Cardiac muscle cell (in vitro differentiated cells and primary cell): ENCODE results near the gene C13orf46. TPM values are rescaled to one million over a fixed set of nuclear protein-coding genes. Genes with fewer than 3 reads are reported as not detected.

Experiments
- DNase-seq, 2 donors: peaks; one replicate each; pipeline versions ENCODE4 v3.0.0 to v3.0.0-alpha.2; 2010 to 2017; ENCODE audit warnings: low read depth in 1 of 2, low spot score in 1 of 2
- H3K27ac ChIP-seq: fragments of 200-600 bp; sonication (generic); 2 replicates; pipeline ENCODE4 v1.5.1; 2016
- H3K27me3 ChIP-seq: fragments of 200-600 bp; sonication (generic); 2 replicates; pipeline ENCODE4 v1.6.0; 2016; ENCODE audit warnings: control low read depth
- H3K36me3 ChIP-seq: fragments of 200-600 bp; sonication (generic); 2 replicates; pipeline ENCODE4 v1.5.1; 2016; ENCODE audit warnings: control low read depth
- H3K4me1 ChIP-seq: fragments of 200-600 bp; sonication (generic); 2 replicates; pipeline ENCODE4 v1.8.1; 2017; ENCODE audit warnings: low read depth, mild to moderate bottlenecking, mixed run types
- H3K4me3 ChIP-seq: fragments of 200-600 bp; sonication (generic); 2 replicates; pipeline ENCODE4 v1.5.1; 2016; ENCODE audit warnings: mild to moderate bottlenecking
- H3K9me3 ChIP-seq: fragments of 200-600 bp; sonication (generic); 2 replicates; pipeline ENCODE4 v1.5.1; 2017; ENCODE audit warnings: low read depth, mild to moderate bottlenecking, control low read depth
- CTCF ChIP-seq: IDR thresholded peaks from 2 replicates; pipeline ENCODE4 v1.5.1; 2012; ENCODE audit warnings: low read depth, mild to moderate bottlenecking, low read length
- polyA plus RNA-seq: library from polyadenylated mRNA; unstranded; fragments of >200 nt; fragmentation: Nextera tagmentation; extraction: Ambion mirVana; gene quantifications from 2 replicates; pipeline ENCODE4 v1.2.1, GENCODE V29; 2016
- total RNA-seq: library from RNA; depleted of rRNA; stranded (reverse); fragments of >200 nt; gene quantifications from 2 replicates; pipeline ENCODE4 v1.2.3, GENCODE V29; 2016

The C13orf46 gene
- total and polyA plus RNA-seq, 2 experiments from 2014 or later, result 0.35 TPM; not detected in 1

- H3K27ac ChIP-seq, result no peak overlapping the region
- TF ChIP-seq CTCF, result no peak
- H3K4me1 ChIP-seq, result no peaks in the 10 kb centered on the region
- H3K27me3 ChIP-seq, result no peaks in the 10 kb centered on the region
- no peak for DNase-seq
- H3K4me3 ChIP-seq, result no peak overlapping the region
- no peaks in the 10 kb centered on the region for H3K36me3 ChIP-seq
- H3K9me3 ChIP-seq, result no peaks in the 10 kb centered on the region
Observed at GRCh38 chr13:113950451-113951245, 23.2 kb downstream of the C13orf46 start.

DNA sequence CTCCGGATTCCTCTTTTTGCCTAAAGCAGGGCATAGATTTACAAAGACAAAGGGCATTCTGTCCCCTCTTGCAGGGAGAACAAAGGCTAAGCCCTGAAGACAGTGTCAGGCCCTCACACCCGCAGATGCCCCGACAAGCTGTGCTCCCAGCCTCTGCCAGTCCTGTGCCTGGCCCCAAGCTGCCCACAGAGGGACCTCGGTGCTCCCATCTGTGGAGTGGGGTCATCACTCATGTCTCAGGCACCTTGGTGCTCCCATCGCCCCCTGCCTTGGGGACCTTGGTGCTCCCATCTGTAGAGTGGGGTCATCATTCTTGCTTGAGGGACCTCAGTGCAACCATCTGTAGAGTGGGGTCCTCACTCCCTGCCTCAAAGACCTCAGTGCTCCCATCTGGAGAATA is 24.3 kb downstream of the C13orf46 start:
- no peak for DNase-seq
- H3K36me3 ChIP-seq, result no peaks in the 10 kb centered on the region
- TF ChIP-seq CTCF, result no peak
- H3K4me3 ChIP-seq, result no peak overlapping the region
- H3K4me1 ChIP-seq, result no peaks in the 10 kb centered on the region
- no peaks in the 10 kb centered on the region for H3K9me3 ChIP-seq
- H3K27ac ChIP-seq, result no peak overlapping the region
- no peaks in the 10 kb centered on the region for H3K27me3 ChIP-seq

DNA sequence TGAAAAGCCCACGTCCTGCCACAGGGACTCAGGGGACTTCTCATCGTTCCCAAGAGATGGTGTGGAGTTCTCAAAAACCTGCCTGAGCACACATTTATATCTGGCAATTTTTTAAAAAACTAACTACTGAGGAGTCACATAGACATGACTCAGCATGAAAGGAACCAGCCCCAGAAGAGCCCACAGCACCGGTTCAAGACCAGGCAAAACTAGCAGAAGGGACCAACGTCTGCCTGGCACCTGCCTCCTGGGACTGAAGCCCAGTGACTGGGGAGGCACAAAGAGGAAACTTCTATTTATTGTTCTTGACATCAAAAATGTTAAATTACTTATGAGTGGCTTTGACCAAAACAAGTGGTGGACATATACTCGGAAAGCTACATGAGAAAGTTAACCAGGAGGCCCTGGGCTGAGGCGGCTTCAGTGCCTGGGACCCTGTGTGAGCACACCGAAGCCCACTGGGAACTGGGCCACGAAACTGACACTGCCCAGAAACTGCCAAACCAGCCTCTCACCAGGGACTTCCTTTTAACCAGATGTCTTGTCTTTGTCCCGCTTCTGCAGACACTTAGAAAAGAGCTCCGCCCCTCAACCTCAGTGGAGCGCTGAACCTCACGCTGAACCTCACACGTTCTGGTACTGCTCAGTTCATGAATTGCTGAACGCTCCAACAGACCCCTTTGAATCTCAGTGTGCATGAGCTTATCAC is 25.7 kb downstream of the C13orf46 start:
- Histone ChIP-seq H3K9me3 (no peaks in the 10 kb centered on the region), H3K4me3 (no peak overlapping the region), H3K36me3 (no peaks in the 10 kb centered on the region), H3K27me3 (no peaks in the 10 kb centered on the region), H3K27ac (no peak overlapping the region), H3K4me1 (peaks cover 8% of the 10 kb centered on the region)
- no peak for DNase-seq
- TF ChIP-seq CTCF, result no peak

- Histone ChIP-seq H3K36me3 (no peaks in the 10 kb centered on the region), H3K27ac (no peak overlapping the region), H3K9me3 (no peaks in the 10 kb centered on the region), H3K4me3 (no peak overlapping the region), H3K27me3 (no peaks in the 10 kb centered on the region), H3K4me1 (peaks cover 11% of the 10 kb centered on the region)
- peak; percentile 65 for TF ChIP-seq CTCF
- DNase-seq, result peak in 1 of 2 donors; percentile 70
Observed at GRCh38 chr13:113947311-113948033, 26.4 kb downstream of the C13orf46 start.

DNA sequence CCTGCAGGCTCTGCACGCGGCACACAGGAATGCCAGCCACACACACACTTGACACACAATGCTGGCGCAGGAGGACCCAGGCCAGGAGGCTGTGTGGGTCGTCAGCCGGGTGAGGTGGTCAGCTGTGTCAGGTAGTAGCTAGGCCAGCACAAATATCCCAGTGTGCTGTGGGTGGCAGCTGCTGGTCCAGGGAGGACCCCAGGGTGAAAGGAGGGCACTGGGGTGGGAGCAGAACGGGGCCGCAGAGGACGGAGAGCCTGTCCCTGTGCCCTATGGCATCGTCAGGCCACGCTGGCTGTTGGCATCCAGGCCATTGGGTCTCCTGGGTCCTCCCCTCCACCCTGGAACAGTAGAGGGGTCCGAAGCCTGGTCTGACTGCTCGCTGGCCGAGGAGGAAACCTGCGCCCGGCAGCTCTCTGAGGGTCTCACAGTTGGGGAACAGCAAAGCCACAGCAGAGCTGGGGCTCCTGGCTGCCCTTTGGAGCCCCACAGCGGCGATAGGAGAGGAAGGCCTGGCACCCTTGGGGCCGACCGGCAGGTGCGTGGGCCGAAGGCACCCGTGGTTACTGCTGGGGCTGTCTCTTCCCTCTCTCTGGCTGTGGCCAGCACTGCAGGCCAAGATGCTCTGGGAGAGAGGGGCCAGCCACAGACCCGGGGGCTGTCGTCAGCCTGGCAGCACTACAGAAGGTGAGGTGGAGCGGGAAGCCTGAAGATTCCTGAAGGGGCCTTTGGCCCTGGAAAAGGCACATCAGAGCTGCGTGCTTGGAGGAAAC is 27.3 kb downstream of the C13orf46 start:
- H3K4me3 ChIP-seq, result no peak overlapping the region
- DNase-seq, result no peak
- no peaks in the 10 kb centered on the region for H3K9me3 ChIP-seq
- no peaks in the 10 kb centered on the region for H3K27me3 ChIP-seq
- H3K36me3 ChIP-seq, result no peaks in the 10 kb centered on the region
- no peak for TF ChIP-seq CTCF
- peaks cover 11% of the 10 kb centered on the region for H3K4me1 ChIP-seq
- no peak overlapping the region for H3K27ac ChIP-seq
